OCI-LY7 (cell line): ENCODE measurements around the gene SIPA1L3.

Experiments used
- EZH2phosphoT487 ChIP-seq: fragments of 200-600 bp; sonication (generic); IDR thresholded peaks from 2 replicates; pipeline ENCODE4 v1.6.1; 2018; ENCODE audit warnings: low read depth, borderline replicate concordance, mild to moderate bottlenecking, mixed run types, antibody characterized with exemption, low read length, moderate library complexity, mixed read lengths
- TF ChIP-seq, protein P1 (sequence below): fragments of 200-600 bp; sonication (generic); conservative IDR thresholded peaks from 2 replicates; pipeline ENCODE4 v1.5.1; 2014; ENCODE audit warnings: mild to moderate bottlenecking, antibody characterized with exemption, low read length, moderate library complexity, mixed read lengths

DNA sequence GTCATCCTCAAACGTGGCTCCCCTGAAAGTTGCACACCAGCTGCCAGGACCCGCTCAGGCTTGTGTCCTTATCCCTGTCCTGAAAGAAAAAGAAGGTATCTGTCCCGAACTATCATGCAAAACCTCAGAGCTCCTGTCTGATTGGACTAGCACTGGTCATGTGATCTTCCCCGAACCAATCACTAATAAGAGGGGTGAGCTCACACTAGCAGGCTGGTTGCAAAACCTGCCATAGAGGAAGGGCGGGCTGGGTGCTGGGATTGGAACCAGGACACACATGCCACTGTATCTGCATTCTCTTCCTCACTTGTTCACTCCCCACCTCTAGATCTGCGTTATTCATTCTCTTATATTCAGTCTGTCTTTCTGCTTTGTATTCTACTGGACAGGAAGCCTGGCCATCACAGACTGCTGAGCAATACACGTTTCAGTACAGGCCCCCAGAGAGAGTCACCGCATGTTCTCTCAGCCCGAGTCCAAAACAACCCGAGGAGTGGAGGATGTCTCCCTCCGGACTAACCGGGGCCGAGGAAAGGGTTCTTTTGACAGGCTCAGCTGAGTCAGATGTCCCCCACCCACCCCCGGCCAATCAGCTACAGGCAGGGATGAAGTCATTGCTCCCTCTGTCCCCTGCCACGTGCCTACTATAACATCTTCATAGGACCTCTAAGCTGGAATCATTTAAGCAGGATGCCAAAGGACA lies 97.7 kb downstream of the SIPA1L3 start:
- TF ChIP-seq, protein P1, sequence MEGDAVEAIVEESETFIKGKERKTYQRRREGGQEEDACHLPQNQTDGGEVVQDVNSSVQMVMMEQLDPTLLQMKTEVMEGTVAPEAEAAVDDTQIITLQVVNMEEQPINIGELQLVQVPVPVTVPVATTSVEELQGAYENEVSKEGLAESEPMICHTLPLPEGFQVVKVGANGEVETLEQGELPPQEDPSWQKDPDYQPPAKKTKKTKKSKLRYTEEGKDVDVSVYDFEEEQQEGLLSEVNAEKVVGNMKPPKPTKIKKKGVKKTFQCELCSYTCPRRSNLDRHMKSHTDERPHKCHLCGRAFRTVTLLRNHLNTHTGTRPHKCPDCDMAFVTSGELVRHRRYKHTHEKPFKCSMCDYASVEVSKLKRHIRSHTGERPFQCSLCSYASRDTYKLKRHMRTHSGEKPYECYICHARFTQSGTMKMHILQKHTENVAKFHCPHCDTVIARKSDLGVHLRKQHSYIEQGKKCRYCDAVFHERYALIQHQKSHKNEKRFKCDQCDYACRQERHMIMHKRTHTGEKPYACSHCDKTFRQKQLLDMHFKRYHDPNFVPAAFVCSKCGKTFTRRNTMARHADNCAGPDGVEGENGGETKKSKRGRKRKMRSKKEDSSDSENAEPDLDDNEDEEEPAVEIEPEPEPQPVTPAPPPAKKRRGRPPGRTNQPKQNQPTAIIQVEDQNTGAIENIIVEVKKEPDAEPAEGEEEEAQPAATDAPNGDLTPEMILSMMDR: no peak
- TF ChIP-seq EZH2phosphoT487: no peak
